OCI-LY3 (cell line): Measurements from ENCODE around the gene ZNF182.

Experiments used
- H2AFZ ChIP-seq: fragments of 200-600, 300-600 bp; shearing (Covaris generic); 2 replicates; pipeline ENCODE4 v1.6.0; 2014; ENCODE audit warnings: antibody characterized with exemption, low read depth, low read length
- H3K27ac ChIP-seq: fragments of 200-600, 300-600 bp; sonication (generic); 2 replicates; pipeline ENCODE4 v1.5.1; 2014; ENCODE audit warnings: mild to moderate bottlenecking, low read length, moderate library complexity, mixed read lengths
- H3K27me3 ChIP-seq: fragments of 200-600, 300-600 bp; sonication (generic); 2 replicates; pipeline ENCODE4 v1.6.1; 2014; ENCODE audit warnings: low read depth, low read length, mixed read lengths
- H3K36me3 ChIP-seq: fragments of 200-600, 300-600 bp; sonication (generic); replicated peaks from 2 replicates; pipeline ENCODE3; 2014; ENCODE audit warnings: low read depth, low read length, mixed read lengths
- H3K4me1 ChIP-seq: fragments of 300-600, 200-600 bp; sonication (generic); 2 replicates; pipeline ENCODE4 v1.6.1; 2014; ENCODE audit warnings: low read length, mixed read lengths
- H3K4me2 ChIP-seq: fragments of 200-600, 300-600 bp; sonication (generic); 2 replicates; pipeline ENCODE4 v1.6.1; 2014; ENCODE audit warnings: low read length, mixed read lengths
- H3K4me3 ChIP-seq: fragments of 300-600, 200-600 bp; sonication (generic); 2 replicates; pipeline ENCODE4 v1.5.1; 2014; ENCODE audit warnings: antibody characterized with exemption, mild to moderate bottlenecking, low read length, moderate library complexity
- H3K79me2 ChIP-seq: fragments of 300-600, 200-600 bp; shearing (Covaris generic); 2 replicates; pipeline ENCODE4 v1.6.1; 2014; ENCODE audit warnings: mild to moderate bottlenecking, low read length, mixed read lengths
- H3K9ac ChIP-seq: fragments of 300-600, 200-600 bp; shearing (Covaris generic); 2 replicates; pipeline ENCODE4 v1.6.0; 2014; ENCODE audit warnings: mild to moderate bottlenecking, low read length, moderate library complexity
- H3K9me3 ChIP-seq: fragments of 200-600, 300-600 bp; shearing (Covaris generic); 2 replicates; pipeline ENCODE4 v1.6.1; 2014; ENCODE audit warnings: low read length, mixed read lengths; ENCODE audit not compliant: insufficient read depth
- H4K20me1 ChIP-seq: fragments of 200-600, 300-600 bp; sonication (generic); 2 replicates; pipeline ENCODE4 v1.6.1; 2016; ENCODE audit warnings: low read length, mixed read lengths; ENCODE audit not compliant: insufficient read depth
- CTCF ChIP-seq: fragments of 200-600, 300-600 bp; sonication (generic); IDR thresholded peaks from 2 replicates; pipeline ENCODE4 v1.5.1; 2014; ENCODE audit warnings: antibody characterized with exemption, low read length, low read depth
- EZH2phosphoT487 ChIP-seq: fragments of 200-600 bp; shearing (Covaris generic); IDR thresholded peaks from 2 replicates; pipeline ENCODE4 v1.6.1; 2018; ENCODE audit warnings: antibody characterized with exemption, mixed run types, low read depth

ZNF182 gene

DNA sequence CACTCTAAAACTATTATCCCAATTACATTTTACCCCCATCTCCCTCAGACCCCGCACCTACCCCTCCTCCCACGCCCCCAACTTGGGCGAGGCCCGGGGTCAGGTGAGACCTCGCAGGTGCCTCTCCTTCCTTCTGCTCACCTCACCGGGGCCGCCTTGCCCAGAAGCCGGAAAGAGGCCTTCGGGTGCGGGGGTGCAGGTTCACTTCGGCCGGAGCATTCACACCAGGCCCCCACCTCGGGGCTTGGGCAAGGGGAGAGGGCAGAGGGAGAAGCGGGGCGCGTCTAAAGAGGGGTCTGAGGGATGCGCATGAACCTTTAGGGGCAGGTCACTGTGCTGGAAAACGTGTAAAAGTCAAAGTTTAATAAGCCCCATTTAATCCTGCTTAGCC, 427 bp downstream of the ZNF182 start:
- Histone ChIP-seq H3K4me1 (peaks cover 5% of the 10 kb centered on the region), H3K9me3 (no peaks in the 10 kb centered on the region), H3K9ac (peak overlapping the region; percentile 96), H4K20me1 (no peaks in the 10 kb centered on the region), H2AFZ (peak overlapping the region; percentile 66; the same call in 1 of the 2 replicates), H3K27me3 (no peaks in the 10 kb centered on the region), H3K4me3 (peak overlapping the region; percentile 99), H3K4me2 (peak overlapping the region; percentile 83), H3K27ac (peak overlapping the region; percentile 75), H3K79me2 (peaks cover 32% of the 10 kb centered on the region), H3K36me3 (peaks cover 29% of the 10 kb centered on the region)
- TF ChIP-seq EZH2phosphoT487 (no peak), CTCF (no peak)

- peaks cover 32% of the 10 kb centered on the region for H3K79me2 ChIP-seq
- peak overlapping the region; percentile 96 for H3K9ac ChIP-seq
- TF ChIP-seq CTCF: no peak
- TF ChIP-seq EZH2phosphoT487: no peak
- H3K27ac ChIP-seq: no peak overlapping the region
- peak overlapping the region; percentile 83 for H3K4me2 ChIP-seq
- H3K4me3 ChIP-seq: peak overlapping the region; percentile 99
- peaks cover 5% of the 10 kb centered on the region for H3K4me1 ChIP-seq
- peaks cover 29% of the 10 kb centered on the region for H3K36me3 ChIP-seq
- H3K9me3 ChIP-seq: no peaks in the 10 kb centered on the region; the same call in 1 of the 2 replicates
- H4K20me1 ChIP-seq: no peaks in the 10 kb centered on the region
- H3K27me3 ChIP-seq: no peaks in the 10 kb centered on the region
- peak overlapping the region; percentile 66; the same call in 1 of the 2 replicates for H2AFZ ChIP-seq
Observed at GRCh38 chrX:48002929-48003328, 860 bp downstream of the ZNF182 start.

GRCh38 chrX:48002319-48002718, 1.5 kb downstream of the ZNF182 start:
- peak overlapping the region; percentile 83 for H3K4me2 ChIP-seq
- H3K4me1 ChIP-seq: peaks cover 5% of the 10 kb centered on the region
- peaks cover 32% of the 10 kb centered on the region for H3K79me2 ChIP-seq
- no peak overlapping the region for H2AFZ ChIP-seq
- no peaks in the 10 kb centered on the region; the same call in 1 of the 2 replicates for H3K9me3 ChIP-seq
- H3K9ac ChIP-seq: no peak overlapping the region
- H3K36me3 ChIP-seq: peaks cover 32% of the 10 kb centered on the region
- no peaks in the 10 kb centered on the region for H3K27me3 ChIP-seq
- H4K20me1 ChIP-seq: no peaks in the 10 kb centered on the region
- TF ChIP-seq CTCF: no peak
- H3K27ac ChIP-seq: no peak overlapping the region
- peak overlapping the region; percentile 99 for H3K4me3 ChIP-seq

GRCh38 chrX:48001260-48001659, 2.5 kb downstream of the ZNF182 start:
- Histone ChIP-seq H3K27ac (no peak overlapping the region), H3K79me2 (peaks cover 32% of the 10 kb centered on the region), H3K27me3 (no peaks in the 10 kb centered on the region), H4K20me1 (no peaks in the 10 kb centered on the region), H3K4me1 (peaks cover 5% of the 10 kb centered on the region), H3K9ac (no peak overlapping the region), H2AFZ (no peak overlapping the region), H3K9me3 (no peaks in the 10 kb centered on the region; the same call in 1 of the 2 replicates), H3K4me2 (no peak overlapping the region), H3K4me3 (no peak overlapping the region), H3K36me3 (peaks cover 39% of the 10 kb centered on the region)
- TF ChIP-seq EZH2phosphoT487: no peak
- TF ChIP-seq CTCF: no peak
